ENCODE data around the gene CDV3. TPM values are rescaled to one million over a fixed set of nuclear protein-coding genes. Genes with fewer than 3 reads are reported as not detected.

CDV3 gene
- total RNA-seq, 4 donors from 2014 or later: 46.8 to 84.9 (median 78.8) TPM

DNA sequence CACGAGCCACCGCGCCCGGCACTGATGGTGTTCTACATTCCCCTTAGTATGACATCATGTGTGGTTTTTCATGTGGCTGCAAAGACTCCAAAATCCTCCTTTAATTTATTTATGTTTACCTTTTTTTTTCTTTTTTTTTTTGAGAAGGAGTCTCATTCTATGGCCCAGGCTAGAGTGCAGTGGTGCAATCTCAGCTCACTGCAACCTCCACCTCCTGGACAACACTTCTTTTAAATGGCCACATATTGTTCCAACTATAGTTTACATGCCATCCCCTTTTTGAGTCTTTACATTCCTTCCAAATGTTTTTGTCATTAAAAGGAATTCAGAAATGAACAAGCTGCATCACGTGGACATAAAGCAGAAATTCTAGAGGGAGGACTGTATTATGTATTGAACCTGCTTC lies 10.3 kb upstream of the CDV3 start:
- no peak for DNase-seq
- Histone ChIP-seq H3K27me3 (no peaks in the 10 kb centered on the region), H3K36me3 (no peaks in the 10 kb centered on the region), H3K4me3 (no peak overlapping the region), H3K9me3 (no peaks in the 10 kb centered on the region), H3K27ac (no peak overlapping the region), H3K4me1 (no peaks in the 10 kb centered on the region)
- intact Hi-C loops (cut with DNase I; ENCODE audit: low total_unique reads) (no loop called here), in situ Hi-C loops (cut with MboI; ENCODE audit: low pct_ligation_motif_present in 1 of 4, low pct_unique_long_range_greater_than_20kb in 1 of 4, low sequenced_read_pairs in 3 of 4) (no loop called here)
- WGBS, 2 donors (ENCODE audit: low coverage in 1 of 2): 62 to 74% methylated on average over 4 to 5 of the region's 5 CpGs
- no peak for TF ChIP-seq POLR2A (IDR thresholded peaks at IDR 0.05)
- no peak for TF ChIP-seq EP300 (IDR thresholded peaks at IDR 0.05; ENCODE audit: low read depth)
- TF ChIP-seq, protein P1, sequence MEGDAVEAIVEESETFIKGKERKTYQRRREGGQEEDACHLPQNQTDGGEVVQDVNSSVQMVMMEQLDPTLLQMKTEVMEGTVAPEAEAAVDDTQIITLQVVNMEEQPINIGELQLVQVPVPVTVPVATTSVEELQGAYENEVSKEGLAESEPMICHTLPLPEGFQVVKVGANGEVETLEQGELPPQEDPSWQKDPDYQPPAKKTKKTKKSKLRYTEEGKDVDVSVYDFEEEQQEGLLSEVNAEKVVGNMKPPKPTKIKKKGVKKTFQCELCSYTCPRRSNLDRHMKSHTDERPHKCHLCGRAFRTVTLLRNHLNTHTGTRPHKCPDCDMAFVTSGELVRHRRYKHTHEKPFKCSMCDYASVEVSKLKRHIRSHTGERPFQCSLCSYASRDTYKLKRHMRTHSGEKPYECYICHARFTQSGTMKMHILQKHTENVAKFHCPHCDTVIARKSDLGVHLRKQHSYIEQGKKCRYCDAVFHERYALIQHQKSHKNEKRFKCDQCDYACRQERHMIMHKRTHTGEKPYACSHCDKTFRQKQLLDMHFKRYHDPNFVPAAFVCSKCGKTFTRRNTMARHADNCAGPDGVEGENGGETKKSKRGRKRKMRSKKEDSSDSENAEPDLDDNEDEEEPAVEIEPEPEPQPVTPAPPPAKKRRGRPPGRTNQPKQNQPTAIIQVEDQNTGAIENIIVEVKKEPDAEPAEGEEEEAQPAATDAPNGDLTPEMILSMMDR (IDR thresholded peaks at IDR 0.05): no peak
- TF ChIP-seq POLR2AphosphoS5 (IDR thresholded peaks at IDR 0.05): no peak

DNA sequence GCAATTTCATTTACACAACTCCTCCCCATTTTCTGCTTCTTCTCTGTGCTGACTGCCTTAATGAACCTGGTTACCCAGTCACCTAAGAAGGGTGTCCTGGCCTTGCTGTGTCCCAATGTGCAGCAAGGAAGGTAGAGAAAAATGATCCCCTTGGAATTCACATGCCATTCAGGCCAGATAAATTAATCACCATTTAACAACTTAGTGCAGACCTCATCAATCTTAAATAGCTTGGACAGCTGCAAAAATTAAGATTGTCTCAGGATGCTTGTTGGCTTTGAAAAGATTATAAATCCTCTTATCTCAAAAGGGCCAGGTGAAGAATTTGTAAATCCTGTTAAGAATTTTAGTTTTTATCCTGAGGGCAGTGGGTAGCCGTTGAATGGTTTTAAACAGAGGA lies 9.7 kb upstream of the CDV3 start:
- Histone ChIP-seq H3K27ac (no peak overlapping the region), H3K36me3 (no peaks in the 10 kb centered on the region), H3K9me3 (no peaks in the 10 kb centered on the region), H3K4me1 (no peaks in the 10 kb centered on the region), H3K27me3 (no peaks in the 10 kb centered on the region), H3K4me3 (no peak overlapping the region)
- in situ Hi-C loops (cut with MboI; ENCODE audit: low pct_ligation_motif_present in 1 of 4, low pct_unique_long_range_greater_than_20kb in 1 of 4, low sequenced_read_pairs in 3 of 4) (no loop called here), intact Hi-C loops (cut with DNase I; ENCODE audit: low total_unique reads) (no loop called here)
- no peak for DNase-seq
- WGBS, 2 donors (ENCODE audit: low coverage in 1 of 2): 92 to 100% methylated on average over 1 of the region's 1 CpG
- no peak for TF ChIP-seq POLR2A (IDR thresholded peaks at IDR 0.05)
- TF ChIP-seq, protein P1 (IDR thresholded peaks at IDR 0.05): no peak
- no peak for TF ChIP-seq POLR2AphosphoS5 (IDR thresholded peaks at IDR 0.05)
- no peak for TF ChIP-seq EP300 (IDR thresholded peaks at IDR 0.05; ENCODE audit: low read depth)

- intact Hi-C loops (cut with DNase I; ENCODE audit: low total_unique reads): no loop called here
- WGBS, 2 donors (ENCODE audit: low coverage in 1 of 2): 46 to 73% methylated on average over 7 to 8 of the region's 8 CpGs
- Histone ChIP-seq H3K27me3 (no peaks in the 10 kb centered on the region), H3K4me3 (no peak overlapping the region), H3K27ac (no peak overlapping the region), H3K36me3 (no peaks in the 10 kb centered on the region), H3K4me1 (peaks cover 0 to 19% (median 3%) of the 10 kb centered on the region in 4 donors), H3K9me3 (no peaks in the 10 kb centered on the region)
- no peak for DNase-seq
- in situ Hi-C loops (cut with MboI; ENCODE audit: low pct_ligation_motif_present in 1 of 4, low pct_unique_long_range_greater_than_20kb in 1 of 4, low sequenced_read_pairs in 3 of 4): no loop called here
- TF ChIP-seq EP300 (IDR thresholded peaks at IDR 0.05; ENCODE audit: low read depth) (no peak), POLR2A (IDR thresholded peaks at IDR 0.05) (no peak), POLR2AphosphoS5 (IDR thresholded peaks at IDR 0.05) (no peak)
- TF ChIP-seq, protein P1 (IDR thresholded peaks at IDR 0.05): no peak
Observed at GRCh38 chr3:133568294-133569014, 5.0 kb upstream of the CDV3 start.

DNA sequence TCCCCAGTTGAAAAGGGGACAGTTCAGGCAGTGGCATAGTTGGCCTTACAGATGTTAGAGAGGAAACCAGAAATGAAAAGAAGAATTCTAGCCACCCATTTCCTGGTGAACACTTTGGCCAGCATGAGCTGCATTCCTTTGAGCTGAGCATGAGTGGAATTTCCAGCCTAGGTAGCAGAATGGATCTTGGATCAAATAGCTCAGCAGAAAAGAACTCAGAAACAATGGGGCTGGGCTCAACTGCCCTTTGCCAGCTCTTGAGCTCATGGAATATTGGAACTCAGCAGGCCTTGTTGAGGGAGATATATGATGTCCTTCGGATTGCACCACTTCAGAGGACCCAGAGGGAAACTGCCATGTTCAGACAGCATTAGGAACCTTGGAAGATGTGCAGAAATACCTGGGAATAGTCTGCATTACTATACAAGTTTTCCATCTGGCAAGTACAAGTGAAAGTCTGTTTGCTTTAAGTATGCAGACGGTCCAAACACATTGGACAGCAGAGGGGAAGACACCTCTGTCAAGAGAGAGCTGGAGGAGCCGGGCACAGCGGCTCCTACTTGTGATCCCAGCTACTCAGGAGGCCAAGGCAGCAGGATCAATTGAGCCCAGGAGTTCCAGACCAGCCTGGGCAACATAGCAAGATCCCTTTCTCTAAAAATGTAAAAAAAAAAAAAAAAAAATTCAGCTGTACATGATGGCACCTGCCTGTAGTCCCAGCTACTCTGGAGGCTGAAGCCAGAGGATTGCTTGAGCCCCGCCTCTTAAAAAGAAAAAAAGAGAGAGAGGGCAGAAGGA lies 3.1 kb upstream of the CDV3 start:
- no peak for DNase-seq
- Histone ChIP-seq H3K4me1 (peaks cover 0 to 23% (median 9%) of the 10 kb centered on the region in 4 donors), H3K4me3 (no peak overlapping the region), H3K27me3 (no peaks in the 10 kb centered on the region), H3K36me3 (no peaks in the 10 kb centered on the region), H3K9me3 (no peaks in the 10 kb centered on the region), H3K27ac (peak overlapping the region; percentile 21 to 46 (median 34))
- TF ChIP-seq POLR2A (IDR thresholded peaks at IDR 0.05): no peak
- no peak for TF ChIP-seq POLR2AphosphoS5 (IDR thresholded peaks at IDR 0.05)
- TF ChIP-seq, protein P1 (IDR thresholded peaks at IDR 0.05): no peak
- TF ChIP-seq EP300 (IDR thresholded peaks at IDR 0.05; ENCODE audit: low read depth): no peak
- in situ Hi-C loops (cut with MboI; ENCODE audit: low pct_ligation_motif_present in 1 of 4, low pct_unique_long_range_greater_than_20kb in 1 of 4, low sequenced_read_pairs in 3 of 4) (loop anchor here in 1 of 4 donors (10.0 kb wide), 1 partner anchor 106 kb away; no protein-coding TSS in a partner anchor), intact Hi-C loops (cut with DNase I; ENCODE audit: low total_unique reads) (no loop called here)
- 48 to 84% methylated on average over 4 to 5 of the region's 5 CpGs for WGBS, 2 donors (ENCODE audit: low coverage in 1 of 2)

Data from transverse colon (tissue), 4 donors.